A673 (cell line): Measurements from ENCODE around the gene ALKBH4.

Experiments
- EZH2 ChIP-seq: fragments of 200-600 bp; sonication (generic); IDR thresholded peaks from 2 replicates; pipeline ENCODE4 v1.6.1; 2017; ENCODE audit warnings: borderline replicate concordance, low read depth, mild to moderate bottlenecking, mixed read lengths, antibody characterized with exemption, low read length; ENCODE audit not compliant: poor library complexity, severe bottlenecking
- TF ChIP-seq, protein P1 (sequence below): fragments of 300-800, 200-600 bp; sonication (generic); conservative IDR thresholded peaks from 2 replicates; pipeline ENCODE4 v1.5.1; 2017; ENCODE audit warnings: low read depth, mild to moderate bottlenecking, antibody characterized with exemption, low read length, moderate library complexity, mixed read lengths

DNA sequence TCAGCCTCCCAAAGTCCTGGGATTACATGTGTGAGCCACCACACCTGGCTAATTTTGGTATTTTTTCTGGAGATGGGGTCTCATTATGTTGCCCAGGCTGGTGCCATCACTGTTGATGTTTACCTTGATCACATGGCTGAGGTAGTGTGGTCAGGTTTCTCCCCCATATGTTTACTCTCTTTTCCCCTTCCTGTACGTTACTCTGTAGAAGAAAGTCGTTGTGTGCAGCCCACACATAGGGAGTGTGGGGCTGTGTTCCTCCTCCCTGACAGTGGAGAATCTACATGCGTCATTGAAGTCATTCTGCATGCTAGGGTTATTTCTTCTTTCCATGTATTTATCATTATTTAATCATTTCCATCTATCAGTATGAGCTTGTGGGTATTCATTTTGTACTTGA lies 47.6 kb downstream of the ALKBH4 start:
- TF ChIP-seq, protein P1, sequence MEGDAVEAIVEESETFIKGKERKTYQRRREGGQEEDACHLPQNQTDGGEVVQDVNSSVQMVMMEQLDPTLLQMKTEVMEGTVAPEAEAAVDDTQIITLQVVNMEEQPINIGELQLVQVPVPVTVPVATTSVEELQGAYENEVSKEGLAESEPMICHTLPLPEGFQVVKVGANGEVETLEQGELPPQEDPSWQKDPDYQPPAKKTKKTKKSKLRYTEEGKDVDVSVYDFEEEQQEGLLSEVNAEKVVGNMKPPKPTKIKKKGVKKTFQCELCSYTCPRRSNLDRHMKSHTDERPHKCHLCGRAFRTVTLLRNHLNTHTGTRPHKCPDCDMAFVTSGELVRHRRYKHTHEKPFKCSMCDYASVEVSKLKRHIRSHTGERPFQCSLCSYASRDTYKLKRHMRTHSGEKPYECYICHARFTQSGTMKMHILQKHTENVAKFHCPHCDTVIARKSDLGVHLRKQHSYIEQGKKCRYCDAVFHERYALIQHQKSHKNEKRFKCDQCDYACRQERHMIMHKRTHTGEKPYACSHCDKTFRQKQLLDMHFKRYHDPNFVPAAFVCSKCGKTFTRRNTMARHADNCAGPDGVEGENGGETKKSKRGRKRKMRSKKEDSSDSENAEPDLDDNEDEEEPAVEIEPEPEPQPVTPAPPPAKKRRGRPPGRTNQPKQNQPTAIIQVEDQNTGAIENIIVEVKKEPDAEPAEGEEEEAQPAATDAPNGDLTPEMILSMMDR: no peak
- no peak for TF ChIP-seq EZH2
